GM23338 (cell line): ENCODE data around the gene CELF2. TPM values are rescaled to one million over a fixed set of nuclear protein-coding genes. Genes with fewer than 3 reads are reported as not detected.
A peak's percentile ranks its signal among the peaks of the same experiment; 100 is the strongest.

ENCODE experiments used
- ATAC-seq: fragments of 200-7000 bp; cut with Tn5 transposase; 3 replicates; pipeline ENCODE4 v1.9.1; 2020
- DNase-seq: peaks from one replicate; pipeline ENCODE4 v3.0.0-alpha.2; 2015; ENCODE audit warnings: low spot score
- H2AFZ ChIP-seq: fragments of 200-600 bp; sonication (generic); 2 replicates; pipeline ENCODE4 v1.8.0; 2016; ENCODE audit warnings: antibody characterized with exemption, mild to moderate bottlenecking, moderate library complexity
- H3F3A ChIP-seq: fragments of 200-600 bp; sonication (generic); replicated peaks from 2 replicates; pipeline ENCODE4 v1.8.0; 2017; ENCODE audit warnings: antibody characterized with exemption, mixed run types, low read depth
- H3K27ac ChIP-seq: fragments of 200-600 bp; sonication (generic); 2 replicates; pipeline ENCODE4 v1.6.1; 2016; ENCODE audit warnings: low read depth
- H3K27me3 ChIP-seq: fragments of 200-600 bp; sonication (generic); 2 replicates; pipeline ENCODE4 v1.8.0; 2016; ENCODE audit warnings: mild to moderate bottlenecking, mixed run types, moderate library complexity; ENCODE audit not compliant: insufficient read depth
- H3K36me3 ChIP-seq: fragments of 200-600 bp; sonication (generic); 2 replicates; pipeline ENCODE4 v1.8.0; 2016; ENCODE audit warnings: mild to moderate bottlenecking; ENCODE audit not compliant: insufficient read depth
- H3K4me1 ChIP-seq: fragments of 200-600 bp; sonication (generic); 2 replicates; pipeline ENCODE4 v1.8.0; 2016; ENCODE audit warnings: mild to moderate bottlenecking, moderate library complexity; ENCODE audit not compliant: insufficient read depth
- H3K4me2 ChIP-seq: fragments of 200-600 bp; sonication (generic); 2 replicates; pipeline ENCODE4 v1.7.1; 2017; ENCODE audit warnings: mixed run types
- H3K4me3 ChIP-seq: fragments of 200-600 bp; sonication (generic); 2 replicates; pipeline ENCODE4 v1.6.1; 2016; ENCODE audit warnings: mixed run types
- H3K79me2 ChIP-seq: fragments of 200-600 bp; sonication (generic); replicated peaks from 2 replicates; pipeline ENCODE4 v1.8.0; 2017; ENCODE audit warnings: mild to moderate bottlenecking; ENCODE audit not compliant: insufficient read depth
- H3K9me2 ChIP-seq: fragments of 200-600 bp; sonication (generic); 2 replicates; pipeline ENCODE4 v1.8.0; 2017; ENCODE audit not compliant: insufficient read depth
- H4K20me1 ChIP-seq: fragments of 200-600 bp; sonication (generic); replicated peaks from 2 replicates; pipeline ENCODE4 v1.8.0; 2017; ENCODE audit warnings: mild to moderate bottlenecking; ENCODE audit not compliant: insufficient read depth
- H3K27ac Mint-ChIP-seq: 2 replicates; pipeline ENCODE4 v1.8.0; 2020; ENCODE audit warnings: inconsistent platforms, mild to moderate bottlenecking, moderate library complexity, mixed read lengths
- H3K27me3 Mint-ChIP-seq: 3 replicates; pipeline ENCODE4 v1.8.0; 2022; ENCODE audit warnings: low read depth, mild to moderate bottlenecking, moderate library complexity, mixed read lengths, inconsistent platforms; ENCODE audit not compliant: insufficient read depth, poor library complexity
- H3K36me3 Mint-ChIP-seq: 3 replicates; pipeline ENCODE4 v1.8.0; 2021; ENCODE audit warnings: low read depth, mild to moderate bottlenecking, inconsistent platforms, moderate library complexity, mixed read lengths
- H3K4me1 Mint-ChIP-seq: 3 replicates; pipeline ENCODE4 v1.8.0; 2020; ENCODE audit warnings: mild to moderate bottlenecking, inconsistent platforms, mixed read lengths
- H3K4me3 Mint-ChIP-seq: 3 replicates; pipeline ENCODE4 v1.8.0; 2021; ENCODE audit warnings: moderate library complexity, mild to moderate bottlenecking, inconsistent platforms, mixed read lengths
- H3K9me3 Mint-ChIP-seq: 3 replicates; pipeline ENCODE4 v1.8.0; 2020; ENCODE audit warnings: moderate library complexity, mild to moderate bottlenecking, inconsistent platforms, mixed read lengths
- CREB1 ChIP-seq: fragments of 250-450 bp; sonication (Bioruptor Pico); IDR thresholded peaks from 2 replicates; pipeline ENCODE4 v1.5.0; 2020; ENCODE audit warnings: low read depth, mild to moderate bottlenecking, moderate library complexity
- EZH2phosphoT487 ChIP-seq: fragments of 200-600 bp; sonication (generic); IDR thresholded peaks from one replicate; pipeline ENCODE4 v1.8.1; 2018; ENCODE audit warnings: antibody characterized with exemption; ENCODE audit not compliant: unreplicated experiment
- JUNB ChIP-seq: IDR thresholded peaks from one replicate; pipeline ENCODE4 v1.6.1; 2016; ENCODE audit warnings: antibody characterized with exemption; ENCODE audit not compliant: unreplicated experiment
- POLR2AphosphoS5 ChIP-seq: IDR thresholded peaks from 2 replicates; pipeline ENCODE4 v1.6.1; 2016; ENCODE audit warnings: antibody characterized with exemption, low read depth
- STAT1 ChIP-seq: IDR thresholded peaks from one replicate; pipeline ENCODE4 v1.6.1; 2016; ENCODE audit warnings: antibody characterized with exemption; ENCODE audit not compliant: unreplicated experiment
- ZNF114 ChIP-seq: fragments of 250-450 bp; sonication (Bioruptor Pico); IDR thresholded peaks from 2 replicates; pipeline ENCODE4 v1.5.0; 2020; ENCODE audit warnings: mild to moderate bottlenecking, moderate library complexity
- polyA plus RNA-seq: library from polyadenylated mRNA; unstranded; fragments of >200 nt; fragmentation: Nextera tagmentation; extraction: Ambion mirVana; gene quantifications from 2 replicates; pipeline ENCODE4 v1.2.1, GENCODE V29; 2016
- total RNA-seq: library from RNA; depleted of rRNA; stranded (reverse); fragments of >200 nt; shearing (Covaris generic); gene quantifications from 2 replicates; pipeline ENCODE4 v1.2.3, GENCODE V29; 2014
- TF ChIP-seq, protein P1 (sequence below): IDR thresholded peaks from 2 replicates; pipeline ENCODE4 v1.6.1; 2016; ENCODE audit warnings: antibody characterized with exemption
- TF ChIP-seq, protein P2 (sequence below): IDR thresholded peaks from one replicate; pipeline ENCODE4 v1.6.1; 2018; ENCODE audit warnings: antibody characterized with exemption; ENCODE audit not compliant: unreplicated experiment
- TF ChIP-seq, protein P3 (sequence below): fragments of 250-450 bp; sonication (Bioruptor Pico); IDR thresholded peaks from 2 replicates; pipeline ENCODE4 v1.5.0; 2020; ENCODE audit warnings: mild to moderate bottlenecking, moderate library complexity
- TF ChIP-seq, protein P4 (sequence below), 2 experiments: fragments of 200-600 bp in 1 of 2; sonication (generic) in 1 of 2; conservative IDR thresholded peaks; 2 replicates each; pipeline versions ENCODE4 v1.5.1 to v1.6.1; 2016 to 2017; ENCODE audit warnings: antibody characterized with exemption in 2 of 2, low read depth in 2 of 2, mild to moderate bottlenecking in 2 of 2, moderate library complexity in 1 of 2

CELF2 gene
- total and polyA plus RNA-seq, 2 experiments from 2014 or later: 18.1 to 22.5 TPM

DNA sequence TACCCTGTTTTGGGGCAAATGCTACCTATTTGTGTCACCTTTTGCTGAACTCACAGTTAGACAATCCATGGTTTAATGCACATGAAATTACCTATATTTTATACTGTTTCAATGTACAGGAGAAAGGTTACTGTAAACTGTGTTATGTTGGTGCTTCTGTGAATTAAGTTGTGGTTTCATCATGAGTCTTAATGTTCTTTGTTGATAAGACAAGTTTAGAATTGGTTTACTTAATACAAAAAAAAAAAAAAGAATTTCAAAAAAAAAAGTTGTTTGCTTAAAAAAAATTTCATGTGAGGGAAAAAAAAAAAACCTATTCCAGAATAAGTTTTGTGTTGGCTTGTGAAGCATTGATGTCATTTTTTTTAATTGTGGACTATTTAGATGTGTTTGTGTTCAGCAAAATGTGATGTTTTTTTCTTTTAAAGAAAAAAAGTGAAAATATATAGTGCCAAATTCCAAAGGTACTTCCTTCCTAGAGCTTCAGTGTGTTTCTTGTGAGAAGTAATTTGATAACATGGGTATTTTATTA lies 313.4 kb downstream of the CELF2 start:
- Mint-ChIP-seq H3K27ac (no peak overlapping the region), H3K36me3 (no peaks in the 10 kb centered on the region), H3K4me3 (no peak overlapping the region), H3K27me3 (peaks cover 4% of the 10 kb centered on the region), H3K9me3 (no peaks in the 10 kb centered on the region), H3K4me1 (peaks cover 37% of the 10 kb centered on the region)
- TF ChIP-seq EZH2phosphoT487 (no peak), JUNB (no peak), POLR2AphosphoS5 (no peak), STAT1 (no peak)
- TF ChIP-seq, protein P1, sequence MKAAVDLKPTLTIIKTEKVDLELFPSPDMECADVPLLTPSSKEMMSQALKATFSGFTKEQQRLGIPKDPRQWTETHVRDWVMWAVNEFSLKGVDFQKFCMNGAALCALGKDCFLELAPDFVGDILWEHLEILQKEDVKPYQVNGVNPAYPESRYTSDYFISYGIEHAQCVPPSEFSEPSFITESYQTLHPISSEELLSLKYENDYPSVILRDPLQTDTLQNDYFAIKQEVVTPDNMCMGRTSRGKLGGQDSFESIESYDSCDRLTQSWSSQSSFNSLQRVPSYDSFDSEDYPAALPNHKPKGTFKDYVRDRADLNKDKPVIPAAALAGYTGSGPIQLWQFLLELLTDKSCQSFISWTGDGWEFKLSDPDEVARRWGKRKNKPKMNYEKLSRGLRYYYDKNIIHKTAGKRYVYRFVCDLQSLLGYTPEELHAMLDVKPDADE: no peak
- H3K27me3 ChIP-seq: no peaks in the 10 kb centered on the region
- H3K79me2 ChIP-seq: no peaks in the 10 kb centered on the region
- no peaks in the 10 kb centered on the region for H3K36me3 ChIP-seq
- no peak overlapping the region for H3K27ac ChIP-seq
- no peak overlapping the region for H2AFZ ChIP-seq
- H3K4me3 ChIP-seq: no peak overlapping the region
- peaks cover 32% of the 10 kb centered on the region for H3K4me1 ChIP-seq
- no peaks in the 10 kb centered on the region for H3F3A ChIP-seq
- no peaks in the 10 kb centered on the region for H4K20me1 ChIP-seq
- no peak overlapping the region for H3K4me2 ChIP-seq
- no peaks in the 10 kb centered on the region for H3K9me2 ChIP-seq
- DNase-seq (no peak), ATAC-seq (no peak)

DNA sequence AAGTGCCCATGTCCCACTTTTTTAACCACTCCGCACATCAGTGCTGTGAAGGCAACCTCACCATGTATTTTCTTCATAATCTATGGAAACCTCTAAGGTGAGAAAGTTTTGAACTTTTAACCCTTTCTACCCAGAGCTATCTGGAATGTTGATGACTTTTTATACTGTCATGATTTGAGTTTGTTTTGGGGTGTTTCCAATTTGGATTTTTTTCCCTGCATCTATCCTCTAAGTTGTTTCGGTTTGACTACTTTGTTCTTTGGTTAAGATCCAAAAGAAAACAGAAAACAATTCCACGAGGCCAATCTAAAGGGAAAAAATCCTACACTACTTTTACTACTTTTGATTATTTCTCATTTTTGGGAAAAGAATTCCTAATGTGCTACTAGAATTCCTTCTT lies 314.1 kb downstream of the CELF2 start:
- no peaks in the 10 kb centered on the region for H3K9me2 ChIP-seq
- DNase-seq: no peak
- no peaks in the 10 kb centered on the region for H3K27me3 ChIP-seq
- no peak overlapping the region for H3K4me3 ChIP-seq
- 0 out of 2 replicates have a peak overlapping the region, but pooled peaks have one; percentile 2 for H3K27ac ChIP-seq
- H4K20me1 ChIP-seq: no peaks in the 10 kb centered on the region
- Mint-ChIP-seq H3K9me3 (no peaks in the 10 kb centered on the region), H3K4me1 (peaks cover 42% of the 10 kb centered on the region), H3K36me3 (no peaks in the 10 kb centered on the region), H3K27me3 (peaks cover 4% of the 10 kb centered on the region), H3K27ac (no peak overlapping the region; the same call in 1 of the 2 replicates), H3K4me3 (no peak overlapping the region)
- no peak for ATAC-seq
- H3K36me3 ChIP-seq: no peaks in the 10 kb centered on the region
- no peak overlapping the region for H2AFZ ChIP-seq
- no peaks in the 10 kb centered on the region for H3K79me2 ChIP-seq
- H3F3A ChIP-seq: no peaks in the 10 kb centered on the region
- peaks cover 38% of the 10 kb centered on the region for H3K4me1 ChIP-seq
- no peak overlapping the region for H3K4me2 ChIP-seq
- TF ChIP-seq, protein P2, sequence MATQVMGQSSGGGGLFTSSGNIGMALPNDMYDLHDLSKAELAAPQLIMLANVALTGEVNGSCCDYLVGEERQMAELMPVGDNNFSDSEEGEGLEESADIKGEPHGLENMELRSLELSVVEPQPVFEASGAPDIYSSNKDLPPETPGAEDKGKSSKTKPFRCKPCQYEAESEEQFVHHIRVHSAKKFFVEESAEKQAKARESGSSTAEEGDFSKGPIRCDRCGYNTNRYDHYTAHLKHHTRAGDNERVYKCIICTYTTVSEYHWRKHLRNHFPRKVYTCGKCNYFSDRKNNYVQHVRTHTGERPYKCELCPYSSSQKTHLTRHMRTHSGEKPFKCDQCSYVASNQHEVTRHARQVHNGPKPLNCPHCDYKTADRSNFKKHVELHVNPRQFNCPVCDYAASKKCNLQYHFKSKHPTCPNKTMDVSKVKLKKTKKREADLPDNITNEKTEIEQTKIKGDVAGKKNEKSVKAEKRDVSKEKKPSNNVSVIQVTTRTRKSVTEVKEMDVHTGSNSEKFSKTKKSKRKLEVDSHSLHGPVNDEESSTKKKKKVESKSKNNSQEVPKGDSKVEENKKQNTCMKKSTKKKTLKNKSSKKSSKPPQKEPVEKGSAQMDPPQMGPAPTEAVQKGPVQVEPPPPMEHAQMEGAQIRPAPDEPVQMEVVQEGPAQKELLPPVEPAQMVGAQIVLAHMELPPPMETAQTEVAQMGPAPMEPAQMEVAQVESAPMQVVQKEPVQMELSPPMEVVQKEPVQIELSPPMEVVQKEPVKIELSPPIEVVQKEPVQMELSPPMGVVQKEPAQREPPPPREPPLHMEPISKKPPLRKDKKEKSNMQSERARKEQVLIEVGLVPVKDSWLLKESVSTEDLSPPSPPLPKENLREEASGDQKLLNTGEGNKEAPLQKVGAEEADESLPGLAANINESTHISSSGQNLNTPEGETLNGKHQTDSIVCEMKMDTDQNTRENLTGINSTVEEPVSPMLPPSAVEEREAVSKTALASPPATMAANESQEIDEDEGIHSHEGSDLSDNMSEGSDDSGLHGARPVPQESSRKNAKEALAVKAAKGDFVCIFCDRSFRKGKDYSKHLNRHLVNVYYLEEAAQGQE: no peak
- TF ChIP-seq CREB1 (no peak), ZNF114 (CRISPR knock-in tag) (no peak)
- TF ChIP-seq, protein P3, sequence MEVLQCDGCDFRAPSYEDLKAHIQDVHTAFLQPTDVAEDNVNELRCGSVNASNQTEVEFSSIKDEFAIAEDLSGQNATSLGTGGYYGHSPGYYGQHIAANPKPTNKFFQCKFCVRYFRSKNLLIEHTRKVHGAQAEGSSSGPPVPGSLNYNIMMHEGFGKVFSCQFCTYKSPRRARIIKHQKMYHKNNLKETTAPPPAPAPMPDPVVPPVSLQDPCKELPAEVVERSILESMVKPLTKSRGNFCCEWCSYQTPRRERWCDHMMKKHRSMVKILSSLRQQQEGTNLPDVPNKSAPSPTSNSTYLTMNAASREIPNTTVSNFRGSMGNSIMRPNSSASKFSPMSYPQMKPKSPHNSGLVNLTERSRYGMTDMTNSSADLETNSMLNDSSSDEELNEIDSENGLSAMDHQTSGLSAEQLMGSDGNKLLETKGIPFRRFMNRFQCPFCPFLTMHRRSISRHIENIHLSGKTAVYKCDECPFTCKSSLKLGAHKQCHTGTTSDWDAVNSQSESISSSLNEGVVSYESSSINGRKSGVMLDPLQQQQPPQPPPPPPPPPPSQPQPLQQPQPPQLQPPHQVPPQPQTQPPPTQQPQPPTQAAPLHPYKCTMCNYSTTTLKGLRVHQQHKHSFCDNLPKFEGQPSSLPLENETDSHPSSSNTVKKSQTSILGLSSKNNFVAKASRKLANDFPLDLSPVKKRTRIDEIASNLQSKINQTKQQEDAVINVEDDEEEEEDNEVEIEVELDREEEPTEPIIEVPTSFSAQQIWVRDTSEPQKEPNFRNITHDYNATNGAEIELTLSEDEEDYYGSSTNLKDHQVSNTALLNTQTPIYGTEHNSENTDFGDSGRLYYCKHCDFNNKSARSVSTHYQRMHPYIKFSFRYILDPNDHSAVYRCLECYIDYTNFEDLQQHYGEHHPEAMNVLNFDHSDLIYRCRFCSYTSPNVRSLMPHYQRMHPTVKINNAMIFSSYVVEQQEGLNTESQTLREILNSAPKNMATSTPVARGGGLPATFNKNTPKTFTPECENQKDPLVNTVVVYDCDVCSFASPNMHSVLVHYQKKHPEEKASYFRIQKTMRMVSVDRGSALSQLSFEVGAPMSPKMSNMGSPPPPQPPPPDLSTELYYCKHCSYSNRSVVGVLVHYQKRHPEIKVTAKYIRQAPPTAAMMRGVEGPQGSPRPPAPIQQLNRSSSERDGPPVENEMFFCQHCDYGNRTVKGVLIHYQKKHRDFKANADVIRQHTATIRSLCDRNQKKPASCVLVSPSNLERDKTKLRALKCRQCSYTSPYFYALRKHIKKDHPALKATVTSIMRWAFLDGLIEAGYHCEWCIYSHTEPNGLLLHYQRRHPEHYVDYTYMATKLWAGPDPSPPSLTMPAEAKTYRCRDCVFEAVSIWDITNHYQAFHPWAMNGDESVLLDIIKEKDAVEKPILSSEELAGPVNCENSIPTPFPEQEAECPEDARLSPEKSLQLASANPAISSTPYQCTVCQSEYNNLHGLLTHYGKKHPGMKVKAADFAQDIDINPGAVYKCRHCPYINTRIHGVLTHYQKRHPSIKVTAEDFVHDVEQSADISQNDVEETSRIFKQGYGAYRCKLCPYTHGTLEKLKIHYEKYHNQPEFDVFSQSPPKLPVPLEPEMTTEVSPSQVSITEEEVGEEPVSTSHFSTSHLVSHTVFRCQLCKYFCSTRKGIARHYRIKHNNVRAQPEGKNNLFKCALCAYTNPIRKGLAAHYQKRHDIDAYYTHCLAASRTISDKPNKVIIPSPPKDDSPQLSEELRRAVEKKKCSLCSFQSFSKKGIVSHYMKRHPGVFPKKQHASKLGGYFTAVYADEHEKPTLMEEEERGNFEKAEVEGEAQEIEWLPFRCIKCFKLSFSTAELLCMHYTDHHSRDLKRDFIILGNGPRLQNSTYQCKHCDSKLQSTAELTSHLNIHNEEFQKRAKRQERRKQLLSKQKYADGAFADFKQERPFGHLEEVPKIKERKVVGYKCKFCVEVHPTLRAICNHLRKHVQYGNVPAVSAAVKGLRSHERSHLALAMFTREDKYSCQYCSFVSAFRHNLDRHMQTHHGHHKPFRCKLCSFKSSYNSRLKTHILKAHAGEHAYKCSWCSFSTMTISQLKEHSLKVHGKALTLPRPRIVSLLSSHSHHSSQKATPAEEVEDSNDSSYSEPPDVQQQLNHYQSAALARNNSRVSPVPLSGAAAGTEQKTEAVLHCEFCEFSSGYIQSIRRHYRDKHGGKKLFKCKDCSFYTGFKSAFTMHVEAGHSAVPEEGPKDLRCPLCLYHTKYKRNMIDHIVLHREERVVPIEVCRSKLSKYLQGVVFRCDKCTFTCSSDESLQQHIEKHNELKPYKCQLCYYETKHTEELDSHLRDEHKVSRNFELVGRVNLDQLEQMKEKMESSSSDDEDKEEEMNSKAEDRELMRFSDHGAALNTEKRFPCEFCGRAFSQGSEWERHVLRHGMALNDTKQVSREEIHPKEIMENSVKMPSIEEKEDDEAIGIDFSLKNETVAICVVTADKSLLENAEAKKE (CRISPR knock-in tag): no peak
- TF ChIP-seq, protein P4, sequence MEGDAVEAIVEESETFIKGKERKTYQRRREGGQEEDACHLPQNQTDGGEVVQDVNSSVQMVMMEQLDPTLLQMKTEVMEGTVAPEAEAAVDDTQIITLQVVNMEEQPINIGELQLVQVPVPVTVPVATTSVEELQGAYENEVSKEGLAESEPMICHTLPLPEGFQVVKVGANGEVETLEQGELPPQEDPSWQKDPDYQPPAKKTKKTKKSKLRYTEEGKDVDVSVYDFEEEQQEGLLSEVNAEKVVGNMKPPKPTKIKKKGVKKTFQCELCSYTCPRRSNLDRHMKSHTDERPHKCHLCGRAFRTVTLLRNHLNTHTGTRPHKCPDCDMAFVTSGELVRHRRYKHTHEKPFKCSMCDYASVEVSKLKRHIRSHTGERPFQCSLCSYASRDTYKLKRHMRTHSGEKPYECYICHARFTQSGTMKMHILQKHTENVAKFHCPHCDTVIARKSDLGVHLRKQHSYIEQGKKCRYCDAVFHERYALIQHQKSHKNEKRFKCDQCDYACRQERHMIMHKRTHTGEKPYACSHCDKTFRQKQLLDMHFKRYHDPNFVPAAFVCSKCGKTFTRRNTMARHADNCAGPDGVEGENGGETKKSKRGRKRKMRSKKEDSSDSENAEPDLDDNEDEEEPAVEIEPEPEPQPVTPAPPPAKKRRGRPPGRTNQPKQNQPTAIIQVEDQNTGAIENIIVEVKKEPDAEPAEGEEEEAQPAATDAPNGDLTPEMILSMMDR (conservative IDR thresholded peaks at IDR 0.05; ENCODE audit: low read depth in 2 of 2): no peak
